Activated CD8-positive, alpha-beta memory T cell treated with anti-CD3 and anti-CD28 coated beads, Interleukin-2, amount 50 U/mL, for 4 hours (primary cell): ENCODE results near the gene ANKRD53.

Experiments used
- DNase-seq: peaks from one replicate; pipeline ENCODE4 v3.0.0-alpha.2; 2020

Gene ANKRD53

DNA sequence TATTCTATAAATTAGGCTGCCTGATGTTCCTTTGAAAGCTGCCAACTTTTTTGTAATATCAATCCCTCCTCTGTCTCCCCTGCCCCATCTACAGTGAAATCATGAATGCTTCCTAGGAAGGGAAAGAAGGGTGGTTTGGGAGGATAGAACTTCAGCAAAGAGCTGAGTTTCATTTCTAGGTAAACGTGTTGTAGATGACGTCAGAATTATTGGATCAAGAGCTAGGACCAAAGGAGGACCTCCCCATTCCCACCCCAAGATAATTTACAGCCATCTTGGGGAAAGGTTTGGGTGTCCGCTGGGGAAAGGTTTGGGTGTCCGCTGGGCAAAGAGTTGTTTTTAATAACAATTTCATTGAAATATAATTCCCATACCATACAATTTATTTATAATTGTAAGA is 11.2 kb upstream of the ANKRD53 start:
- no peak for DNase-seq

DNA sequence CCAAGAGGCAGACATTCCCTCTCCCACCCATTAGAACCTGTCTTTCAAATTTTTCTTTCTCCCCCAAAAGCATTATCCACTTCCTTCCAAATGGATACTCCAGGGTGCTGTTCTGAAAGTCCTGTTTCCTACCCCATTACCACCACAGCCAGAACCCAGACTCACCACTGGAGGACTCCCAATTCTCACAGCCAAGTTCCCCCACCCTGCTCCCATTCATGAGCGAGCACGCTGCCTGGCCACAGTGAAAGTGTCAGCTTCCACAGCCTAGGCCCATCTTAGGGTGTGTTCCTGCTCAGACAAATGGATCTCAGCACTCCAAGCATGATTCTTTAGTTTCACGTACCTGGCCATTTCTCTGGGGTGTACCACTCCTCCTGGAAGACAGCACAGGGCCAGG is 3.8 kb upstream of the ANKRD53 start:
- DNase-seq = no peak

DNA sequence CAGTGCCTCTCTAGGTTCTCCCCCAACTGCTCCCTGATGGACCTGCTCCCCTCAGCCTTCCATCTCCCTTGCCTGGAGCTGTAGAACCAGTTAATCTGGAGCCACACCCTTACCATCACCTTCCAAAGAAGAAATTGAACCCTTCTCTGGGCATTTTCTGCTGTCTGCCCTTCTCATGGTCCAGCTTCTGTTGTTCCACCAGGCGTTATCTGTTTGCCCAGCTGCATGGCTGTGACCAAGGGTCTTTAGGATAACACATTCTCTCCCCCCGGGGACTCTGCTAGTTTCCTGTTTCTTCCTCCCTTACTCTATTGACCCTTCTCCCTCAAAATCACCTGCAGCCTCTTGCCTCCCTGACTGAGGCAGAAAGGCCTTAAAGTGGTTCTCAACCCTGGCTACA is 3.2 kb upstream of the ANKRD53 start:
- no peak for DNase-seq

DNA sequence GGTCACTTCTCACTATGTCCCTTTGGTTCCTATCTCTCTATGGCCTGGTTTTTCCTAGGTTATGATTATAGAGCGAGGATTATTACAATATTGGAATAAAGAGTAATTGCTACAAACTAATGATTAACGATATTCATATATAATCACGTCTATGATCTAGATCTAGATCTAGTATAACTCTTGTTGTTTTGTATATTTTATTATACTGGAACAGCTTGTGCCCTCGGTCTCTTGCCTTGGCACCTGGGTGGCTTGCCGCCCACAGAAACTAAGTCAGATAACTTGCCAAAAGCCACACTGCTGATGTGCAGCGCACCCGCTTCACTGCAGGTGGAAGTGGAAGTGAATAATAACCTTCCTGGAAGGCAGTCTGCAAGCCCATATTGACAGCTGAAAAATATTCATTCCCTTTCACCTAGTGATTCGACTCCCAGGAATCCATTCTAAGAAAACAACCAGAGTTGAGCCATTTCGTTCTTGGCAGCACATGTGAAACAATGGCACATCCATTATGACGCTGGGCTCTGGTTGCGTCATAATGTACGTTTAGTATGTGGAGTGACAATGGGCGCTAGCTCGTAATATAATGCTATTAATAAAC is 725 bp upstream of the ANKRD53 start:
- no peak for DNase-seq

DNA sequence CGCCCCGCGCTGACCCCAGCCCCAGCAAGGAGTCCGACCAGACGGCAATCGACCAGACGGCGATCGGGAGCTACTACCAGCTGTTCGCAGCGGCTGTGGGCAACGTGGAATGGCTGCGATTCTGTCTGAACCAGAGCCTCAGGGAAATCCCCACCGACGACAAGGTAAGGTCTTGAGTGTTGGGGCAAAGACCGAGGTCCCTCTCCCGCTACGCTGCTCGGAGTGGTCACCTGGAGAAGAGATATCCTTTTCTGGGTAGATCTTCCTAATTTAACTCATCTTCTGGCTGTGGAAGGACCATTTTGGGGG is 704 bp downstream of the ANKRD53 start:
- DNase-seq = no peak

DNA sequence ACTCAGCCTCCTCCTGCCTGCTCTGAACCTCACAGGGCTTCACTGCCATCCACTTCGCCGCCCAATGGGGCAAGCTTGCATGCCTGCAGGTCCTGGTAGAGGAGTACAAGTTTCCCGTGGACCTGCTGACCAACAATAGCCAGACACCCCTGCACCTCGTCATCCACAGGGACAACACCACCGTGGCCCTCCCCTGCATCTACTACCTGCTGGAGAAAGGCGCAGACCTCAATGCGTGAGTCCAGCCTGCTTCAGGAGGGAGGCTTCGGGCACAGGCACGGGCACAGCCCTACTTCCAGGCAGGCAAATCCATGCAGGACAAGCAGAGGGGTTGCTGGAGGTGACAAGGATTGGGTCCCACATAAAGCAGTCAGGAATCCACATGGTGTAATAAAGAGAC is 1.2 kb downstream of the ANKRD53 start:
- DNase-seq = no peak

DNA sequence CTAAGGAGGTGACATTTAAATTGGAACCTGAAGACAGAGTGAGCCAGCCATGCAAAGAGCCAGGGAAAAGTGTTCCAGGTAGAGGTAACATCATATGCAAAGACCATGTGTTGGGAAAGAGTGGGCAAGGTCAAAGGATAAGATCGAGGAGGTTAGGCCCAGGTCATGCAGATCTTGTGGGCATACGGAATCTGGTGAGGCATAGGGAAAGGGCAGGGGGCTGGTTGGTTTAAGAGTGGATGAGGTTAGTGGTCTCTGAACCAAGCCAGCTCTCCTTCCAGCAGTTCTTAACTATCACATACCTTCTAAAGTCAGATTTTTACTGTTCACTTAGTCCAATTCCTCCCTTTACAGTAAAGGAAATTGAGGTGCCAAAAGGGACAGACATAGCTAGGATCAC is 3.0 kb downstream of the ANKRD53 start:
- no peak for DNase-seq

DNA sequence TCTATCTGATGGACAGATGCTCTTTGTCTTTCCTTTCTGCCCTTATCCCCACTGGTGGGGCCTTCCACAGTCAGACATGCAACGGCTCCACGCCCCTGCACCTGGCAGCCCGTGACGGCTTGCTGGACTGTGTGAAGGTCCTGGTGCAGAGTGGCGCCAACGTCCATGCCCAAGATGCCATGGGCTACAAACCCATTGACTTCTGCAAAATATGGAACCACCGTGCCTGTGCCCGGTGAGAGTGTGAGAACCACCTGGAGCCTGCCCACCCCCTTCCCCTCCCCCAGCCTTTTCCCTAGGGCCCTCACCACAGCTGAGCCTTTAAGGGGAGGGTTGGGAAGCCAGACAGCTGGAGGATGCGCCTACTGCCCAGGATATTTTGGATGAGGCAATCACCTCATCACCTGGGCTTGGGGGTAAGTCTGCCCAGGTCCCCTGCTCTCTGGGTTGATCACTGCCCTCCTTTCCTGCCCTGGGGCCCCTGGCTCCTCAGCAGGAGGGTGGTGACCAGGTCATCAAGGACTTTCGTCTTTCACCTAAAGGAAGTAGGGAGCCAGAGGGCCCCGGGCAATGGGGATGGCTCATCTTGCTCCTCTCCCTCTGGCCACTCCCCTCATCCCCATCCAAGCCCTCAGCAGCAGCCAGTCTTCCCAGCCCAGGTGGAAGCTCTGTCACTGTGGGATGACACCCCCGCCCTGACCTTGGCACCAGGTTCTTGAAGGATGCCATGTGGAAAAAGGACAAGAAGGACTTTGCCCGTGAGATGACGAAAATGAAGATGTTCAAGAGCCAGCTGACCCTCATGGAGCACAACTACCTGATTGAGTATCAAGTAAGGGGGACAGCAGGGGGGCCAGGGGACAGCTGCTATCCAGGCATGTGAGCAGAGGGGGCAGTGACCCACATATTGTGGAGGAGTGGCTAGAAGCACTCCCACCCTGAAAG is 3.7 kb downstream of the ANKRD53 start:
- peak; percentile 5 for DNase-seq

DNA sequence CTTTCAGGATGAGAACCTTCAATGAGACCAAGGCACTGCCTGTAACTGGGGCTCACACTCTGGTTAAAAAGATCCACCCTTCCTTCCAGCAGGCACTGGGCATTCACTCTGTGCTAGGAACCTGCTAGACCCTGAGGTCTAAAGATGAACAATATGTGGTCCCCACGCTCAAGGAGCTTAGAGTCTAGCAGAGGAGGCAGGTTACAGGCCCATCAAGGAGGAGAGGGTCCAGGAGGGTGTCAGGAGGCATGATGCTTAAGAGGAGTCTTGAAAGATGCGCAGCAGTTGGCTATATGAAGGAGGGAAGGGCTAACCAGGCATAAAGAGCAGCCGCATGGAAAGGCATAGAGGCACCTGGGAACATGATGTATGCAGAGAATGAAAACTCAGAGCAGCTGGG is 4.5 kb downstream of the ANKRD53 start:
- peak; percentile 4 for DNase-seq

DNA sequence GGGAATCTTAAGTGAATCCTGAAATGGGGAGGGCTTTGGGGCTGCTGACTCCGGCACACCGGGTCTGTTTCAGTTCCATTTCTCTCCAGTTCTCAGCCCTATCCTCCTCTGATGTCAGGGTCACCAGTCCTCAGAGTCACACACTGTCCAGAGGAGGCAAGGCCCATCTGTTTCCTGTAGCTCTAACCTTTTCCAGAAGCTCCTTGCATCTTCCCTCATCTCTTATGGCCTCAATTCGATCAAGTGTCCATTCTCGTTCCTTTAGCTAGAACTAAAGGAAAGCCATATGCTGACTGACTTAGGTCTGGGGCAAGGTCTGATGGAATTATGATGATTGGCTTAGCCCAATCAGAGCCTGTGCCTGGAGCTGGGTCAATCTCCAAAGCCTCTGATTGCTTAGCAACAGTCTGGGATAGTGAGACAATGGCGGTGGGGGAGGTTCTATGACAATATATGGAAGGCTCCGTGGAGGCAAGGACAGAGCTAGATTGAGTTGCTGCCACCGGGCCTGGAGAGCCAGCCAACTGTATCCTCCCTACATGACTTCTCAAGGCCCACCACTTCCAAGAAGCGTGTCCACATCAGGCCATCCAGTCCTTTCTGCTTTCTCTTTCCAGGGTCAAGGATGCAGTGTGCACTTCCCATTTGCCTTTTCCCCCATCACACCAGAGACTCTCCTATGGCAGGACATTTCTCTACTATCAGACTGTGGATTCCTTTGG is 5.2 kb downstream of the ANKRD53 start:
- peak; percentile 3 for DNase-seq

DNA sequence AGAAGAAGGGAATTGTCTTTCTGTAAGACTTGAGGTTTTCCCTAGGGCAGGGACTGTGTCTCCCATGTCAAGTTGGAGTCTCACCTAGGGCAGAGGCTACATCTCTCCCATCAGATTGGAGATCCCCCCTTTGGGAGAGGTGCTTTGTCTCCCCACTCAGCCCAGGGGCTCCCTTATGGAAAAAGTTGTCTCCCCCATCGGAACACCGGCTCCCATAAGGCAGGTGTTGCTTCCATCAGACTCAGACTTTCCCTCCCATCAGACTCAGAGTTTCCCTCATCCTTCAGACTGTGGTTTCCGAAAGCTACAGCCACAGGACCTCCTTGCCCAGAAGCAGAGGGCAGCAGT is 5.8 kb downstream of the ANKRD53 start:
- no peak for DNase-seq

DNA sequence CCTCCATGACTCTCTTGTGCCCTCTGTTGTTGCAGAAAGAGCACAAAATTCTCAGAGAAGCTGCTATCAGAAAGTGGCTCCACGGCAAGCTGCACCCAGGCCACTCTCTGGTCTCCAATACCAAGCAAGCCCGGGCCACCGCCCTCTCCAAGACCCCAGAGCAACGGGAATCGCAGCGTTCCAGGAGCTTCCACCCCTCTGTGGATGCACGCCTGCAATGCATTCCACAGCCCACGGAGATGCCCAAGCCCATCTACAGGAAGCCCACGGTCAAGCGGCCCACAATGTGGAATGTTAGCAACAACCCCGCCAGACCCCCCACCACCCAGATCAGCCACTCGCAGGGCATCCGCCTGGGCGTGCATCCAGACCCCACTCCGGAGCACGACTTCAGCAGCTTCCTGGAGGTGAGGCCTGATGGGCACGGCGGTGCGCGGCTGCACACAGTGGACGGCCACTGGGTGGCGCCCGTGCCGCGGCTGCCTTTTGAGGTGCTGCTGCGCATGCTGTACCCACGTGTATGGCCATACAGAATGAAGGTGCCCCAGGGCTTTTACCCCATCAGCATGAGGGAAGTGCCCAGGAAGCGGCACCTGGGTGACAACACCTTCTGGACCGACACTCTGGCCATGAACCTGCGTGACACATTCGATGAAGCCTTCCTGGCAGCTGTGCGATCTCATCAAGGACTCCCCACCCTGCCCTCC is 6.3 kb downstream of the ANKRD53 start:
- peak; percentile 84 for DNase-seq

DNA sequence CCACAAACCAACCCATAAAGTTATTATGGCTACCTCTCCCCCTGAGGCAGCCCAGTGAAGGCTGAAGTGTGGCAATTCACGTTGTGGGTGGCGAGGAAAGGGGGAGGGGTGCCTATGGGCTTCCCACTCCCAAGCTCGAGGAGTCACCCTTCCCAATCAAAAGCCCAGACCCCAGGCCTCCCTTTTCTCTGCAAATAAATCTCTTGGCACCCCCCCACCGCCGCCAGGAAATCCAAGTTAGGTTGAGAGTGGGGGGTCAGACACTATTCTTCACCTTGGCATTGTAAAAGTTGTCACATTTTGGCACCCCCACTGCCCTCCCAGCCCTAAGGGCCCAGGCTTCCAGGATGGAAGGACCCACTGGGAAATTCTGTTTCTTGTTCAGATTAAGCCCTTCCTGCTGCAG is 6.9 kb downstream of the ANKRD53 start:
- no peak for DNase-seq

DNA sequence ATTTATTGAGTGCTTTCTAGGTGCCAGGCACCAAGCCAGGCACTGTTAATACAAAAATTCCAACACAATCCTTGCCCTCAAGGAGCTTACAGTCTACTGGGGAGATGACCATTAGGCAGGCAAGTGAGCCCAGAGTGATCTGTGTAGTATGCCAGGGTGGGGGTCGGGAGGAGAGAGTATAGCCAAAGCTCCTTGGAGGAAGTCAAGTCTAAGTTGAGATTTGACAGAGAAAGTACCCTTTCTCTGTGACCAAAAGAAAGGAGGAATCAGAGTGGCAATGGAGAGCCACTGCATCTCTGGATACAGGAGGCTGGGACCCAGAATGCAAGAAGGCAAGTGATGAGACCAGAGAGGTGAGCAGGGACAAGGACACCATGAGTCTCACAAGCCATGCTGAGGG is 7.5 kb downstream of the ANKRD53 start:
- DNase-seq = no peak

DNA sequence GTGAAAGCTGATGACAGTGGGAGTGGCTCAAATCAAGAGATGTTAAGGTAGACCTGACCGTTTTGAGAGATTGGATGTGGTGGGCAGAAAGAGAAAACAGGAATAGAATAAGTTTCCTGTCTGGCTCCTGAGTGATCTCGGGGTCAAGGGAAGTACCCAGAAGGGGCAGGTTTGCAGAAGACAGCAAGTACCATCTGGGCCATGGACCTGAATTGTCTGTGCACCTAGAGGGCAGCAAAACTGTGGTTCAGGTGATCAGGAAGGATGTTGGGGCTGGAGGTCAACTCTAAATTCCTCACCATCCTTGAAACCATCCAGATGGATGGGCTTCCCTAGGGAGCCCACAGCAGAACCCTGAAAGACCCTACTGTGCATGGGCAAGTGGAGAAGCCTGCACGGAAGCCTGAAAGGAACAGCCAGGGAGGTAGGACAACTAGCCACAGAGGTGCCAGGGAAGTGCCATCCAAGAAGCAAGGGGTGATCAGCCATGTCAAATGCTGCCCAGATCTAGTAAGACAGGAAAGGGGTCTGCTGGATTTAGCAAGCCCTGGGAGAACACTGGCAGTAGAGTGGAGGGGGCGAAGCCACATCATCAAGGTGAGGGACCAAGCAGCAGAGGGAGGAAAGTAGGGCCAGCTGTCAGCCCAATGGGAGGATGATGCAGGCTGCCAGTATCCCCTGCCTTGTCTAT is 8.2 kb downstream of the ANKRD53 start:
- no peak for DNase-seq

DNA sequence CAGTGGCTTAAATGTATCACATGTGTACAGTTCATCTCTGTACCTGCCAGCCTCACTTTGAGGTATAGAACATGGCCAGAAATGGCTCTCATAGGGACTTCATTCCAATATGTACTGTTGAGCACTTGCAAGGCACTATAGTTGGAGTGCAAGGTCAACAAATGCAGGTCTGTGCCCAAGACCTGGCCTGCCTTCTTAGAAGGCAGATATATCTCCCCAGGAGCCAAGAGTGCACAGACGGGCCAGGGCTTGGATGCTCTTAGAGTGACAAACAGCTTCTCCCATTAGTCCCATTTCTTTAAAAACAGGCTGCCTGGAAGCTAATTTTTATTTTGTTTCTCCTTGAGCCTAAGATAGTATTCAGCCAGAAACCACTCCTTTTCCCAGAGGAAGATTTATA is 9.0 kb downstream of the ANKRD53 start:
- DNase-seq = no peak

DNA sequence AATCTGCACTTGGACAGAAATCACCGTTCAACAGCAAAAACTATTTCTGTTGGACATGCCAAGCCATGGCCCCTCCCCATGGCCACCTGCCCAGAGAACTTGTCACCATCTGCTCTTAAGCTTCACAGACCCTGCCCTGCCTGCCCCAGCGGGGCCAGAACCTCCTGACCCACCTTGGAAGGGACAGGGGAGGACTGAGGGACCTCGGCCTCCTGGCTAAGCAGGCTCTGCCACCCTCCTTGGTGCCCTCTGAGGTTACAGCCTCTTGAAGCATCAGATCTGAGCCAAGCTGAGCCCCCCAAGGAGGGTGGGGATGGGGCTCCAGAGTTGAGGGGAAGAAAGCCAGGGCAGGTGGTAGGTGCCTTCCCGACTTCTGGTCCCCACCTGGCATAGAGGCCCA is 9.7 kb downstream of the ANKRD53 start:
- DNase-seq = no peak

DNA sequence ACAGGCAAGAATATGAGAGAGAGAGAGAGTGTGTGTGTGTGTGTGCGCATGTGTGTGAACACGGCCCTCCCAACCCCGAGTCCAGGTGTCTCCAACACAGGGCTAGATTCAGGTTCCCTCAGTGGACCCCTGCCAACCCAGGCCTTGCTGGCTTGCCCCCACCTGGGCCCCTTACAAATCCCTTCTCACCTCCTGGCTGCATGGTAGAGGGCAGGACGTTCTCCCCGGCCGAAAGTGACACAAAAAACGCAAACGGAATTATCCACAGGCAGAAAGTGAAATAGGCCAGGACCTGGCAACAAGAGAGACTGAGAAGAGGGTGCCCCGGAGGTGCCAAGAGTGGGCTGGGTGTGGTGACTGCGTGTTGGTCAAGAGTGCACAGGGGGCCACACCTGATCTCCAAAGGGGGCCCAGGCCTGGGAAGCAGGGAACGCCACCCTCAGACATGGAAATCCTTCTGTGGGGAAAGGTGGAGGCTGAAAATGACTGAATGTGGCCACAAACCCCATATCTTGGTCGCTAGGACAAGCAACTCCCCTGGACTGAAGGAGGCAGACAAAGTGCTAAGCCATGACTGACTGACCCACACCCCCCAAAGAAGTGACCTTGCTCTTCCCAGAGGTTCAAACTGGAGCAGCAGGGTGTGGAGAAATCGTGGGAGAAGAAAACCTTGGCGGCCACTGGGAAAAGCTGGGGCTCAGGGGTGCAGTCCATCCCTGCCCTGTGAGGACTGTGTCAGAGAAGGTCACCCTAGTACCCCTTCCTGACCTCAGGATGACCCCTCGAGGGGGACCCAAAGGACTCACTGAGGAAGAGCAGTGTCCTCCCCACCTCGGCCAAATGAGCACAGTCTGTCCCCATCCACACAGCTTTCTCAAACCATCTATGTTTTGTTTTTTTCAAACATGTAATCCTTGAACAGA is 10.6 kb downstream of the ANKRD53 start:
- no peak for DNase-seq

DNA sequence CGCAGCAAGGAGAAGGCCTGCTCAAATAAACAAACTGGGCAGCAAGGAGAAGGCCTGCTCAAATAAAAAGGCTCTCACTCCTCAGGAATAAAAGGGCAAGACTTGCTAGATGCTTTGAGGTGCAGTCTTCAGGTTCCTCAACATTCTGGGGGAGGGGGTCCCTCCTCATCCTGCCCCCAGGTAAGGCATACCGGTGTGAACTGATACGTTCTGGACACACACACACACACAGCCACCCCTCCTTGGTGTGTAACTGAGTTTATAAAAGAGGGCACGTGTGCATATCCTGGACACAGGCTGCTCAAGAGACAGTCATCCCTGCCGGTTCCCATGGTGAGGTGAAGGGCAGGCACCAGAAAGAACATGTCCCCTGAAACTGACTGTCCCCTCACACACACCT is 11.8 kb downstream of the ANKRD53 start:
- DNase-seq = no peak

DNA sequence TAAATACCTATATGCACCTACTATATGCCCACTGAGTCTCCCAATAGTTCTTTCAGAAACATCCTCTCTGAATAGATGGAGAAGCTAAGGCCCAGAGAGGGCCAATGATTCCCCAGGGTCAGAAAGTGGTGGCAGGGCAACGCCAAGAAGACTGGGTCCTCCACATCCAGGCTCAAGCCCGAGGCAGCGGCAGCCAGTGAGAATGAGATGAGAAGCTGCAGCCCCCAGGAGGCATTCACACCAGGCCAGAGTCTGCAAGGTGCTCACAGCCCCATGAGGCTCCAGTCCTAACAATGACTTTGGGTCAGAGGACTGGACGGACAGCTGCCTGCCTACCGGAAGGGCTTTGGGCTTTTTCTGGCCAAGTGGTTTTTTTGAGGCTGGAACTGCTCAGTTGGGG is 12.7 kb downstream of the ANKRD53 start:
- DNase-seq = no peak

DNA sequence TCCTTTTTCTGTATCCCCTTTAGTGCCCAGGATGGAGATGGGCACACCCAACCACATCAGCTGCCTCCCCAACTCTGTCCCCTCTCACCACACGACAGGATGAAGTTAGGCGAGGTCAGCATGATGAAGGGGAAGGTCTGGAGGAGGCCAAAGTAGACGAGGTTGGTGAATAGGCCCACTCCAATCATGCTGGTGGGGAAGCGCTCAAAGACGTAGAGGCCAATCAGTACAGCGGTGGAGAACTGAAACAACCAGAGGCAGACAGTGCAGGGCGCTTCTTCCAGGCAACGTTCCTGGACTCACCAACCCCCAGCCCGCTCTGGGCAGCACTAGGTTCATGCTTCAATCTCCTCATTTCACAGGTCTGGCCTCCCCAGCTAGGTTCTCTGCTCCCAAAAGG is 13.3 kb downstream of the ANKRD53 start:
- DNase-seq = no peak
